ENCODE measurements around the gene NIPA2.

Gene NIPA2

GRCh38 chr15:22916606-22917350 lies 78.3 kb downstream of the NIPA2 start:
- Mint-ChIP-seq H3K4me1 (ENCODE audit: low read depth) (no peaks in the 10 kb centered on the region), H3K27me3 (no peaks in the 10 kb centered on the region), H3K9me3 (no peaks in the 10 kb centered on the region), H3K36me3 (ENCODE audit: low read depth) (peaks cover 5% of the 10 kb centered on the region), H3K27ac (no peak overlapping the region), H3K4me3 (no peak overlapping the region)

GRCh38 chr15:22917556-22917955 lies 79.1 kb downstream of the NIPA2 start:
- peaks cover 5% of the 10 kb centered on the region for H3K36me3 Mint-ChIP-seq (ENCODE audit: low read depth)
- H3K4me3 Mint-ChIP-seq, result no peak overlapping the region
- no peaks in the 10 kb centered on the region for H3K27me3 Mint-ChIP-seq
- no peaks in the 10 kb centered on the region for H3K4me1 Mint-ChIP-seq (ENCODE audit: low read depth)
- no peaks in the 10 kb centered on the region for H3K9me3 Mint-ChIP-seq
- H3K27ac Mint-ChIP-seq, result no peak overlapping the region
